ENCODE results near the gene LTBP3. TPM values are rescaled to one million over a fixed set of nuclear protein-coding genes. Genes with fewer than 3 reads are reported as not detected.

The LTBP3 gene
- polyA plus RNA-seq, 3 donors = 93.7 to 181 (median 145) TPM

GRCh38 chr11:65493367-65494176 lies 64.6 kb downstream of the LTBP3 start:
- DNase-seq (ENCODE audit: extremely low read depth in 1 of 11, low read depth in 9 of 11, low spot score in 4 of 11) = no peak

GRCh38 chr11:65492637-65493366 lies 65.4 kb downstream of the LTBP3 start:
- peak in 2 of 11 donors; percentile 37 to 57 for DNase-seq (ENCODE audit: extremely low read depth in 1 of 11, low read depth in 9 of 11, low spot score in 4 of 11)

- DNase-seq (ENCODE audit: extremely low read depth in 1 of 11, low read depth in 9 of 11, low spot score in 4 of 11) = no peak
Measured at GRCh38 chr11:65492387-65492636, 65.8 kb downstream of the LTBP3 start.

GRCh38 chr11:65491614-65492386 lies 66.4 kb downstream of the LTBP3 start:
- DNase-seq (ENCODE audit: extremely low read depth in 1 of 11, low read depth in 9 of 11, low spot score in 4 of 11) = no peak

- no peak for DNase-seq (ENCODE audit: extremely low read depth in 1 of 11, low read depth in 9 of 11, low spot score in 4 of 11)
Measured at GRCh38 chr11:65491163-65491465, 67.0 kb downstream of the LTBP3 start.

- DNase-seq (ENCODE audit: extremely low read depth in 1 of 11, low read depth in 9 of 11, low spot score in 4 of 11) = no peak
Measured at GRCh38 chr11:65489706-65490320, 68.3 kb downstream of the LTBP3 start.

- DNase-seq (ENCODE audit: extremely low read depth in 1 of 11, low read depth in 9 of 11, low spot score in 4 of 11) = peak in 2 of 11 donors; percentile 47 to 71
Measured at GRCh38 chr11:65489035-65489705, 69.0 kb downstream of the LTBP3 start.

Other genes starting within 250 kb of the LTBP3 start
- gene CDC42EP2, start 243.5 kb downstream of the LTBP3 start, polyA plus RNA-seq (ENCODE audit: insufficient read length in 3 of 3) = 10 to 100 TPM in 2 of 3 donors, 1 to 10 TPM in 1; 8.8 to 12.7 (median 11.3) TPM
- gene DPF2, start 224.5 kb downstream of the LTBP3 start, polyA plus RNA-seq (ENCODE audit: insufficient read length in 3 of 3) = 10 to 100 TPM; 87.8 to 95.3 (median 90.7) TPM
- gene TIGD3, start 203.6 kb downstream of the LTBP3 start, polyA plus RNA-seq (ENCODE audit: insufficient read length in 3 of 3) = under 1 TPM; 0.53 to 0.83 (median 0.56) TPM
- gene SLC25A45, start 175.7 kb downstream of the LTBP3 start, polyA plus RNA-seq (ENCODE audit: insufficient read length in 3 of 3) = 1 to 10 TPM; 5.5 to 9.2 (median 6.3) TPM
- 10 to 100 TPM; 15.7 to 22.2 (median 21.6) TPM for gene FRMD8, start 171.7 kb downstream of the LTBP3 start, polyA plus RNA-seq (ENCODE audit: insufficient read length in 3 of 3)
- 100 to 1,000 TPM; 117 to 471 (median 268) TPM for gene NEAT1, start 135.6 kb downstream of the LTBP3 start, polyA plus RNA-seq (ENCODE audit: insufficient read length in 3 of 3)
- gene MALAT1, start 59.3 kb downstream of the LTBP3 start, polyA plus RNA-seq (ENCODE audit: insufficient read length in 3 of 3) = 1,000 to 10,000 TPM in 1 of 3 donors, 100 to 1,000 TPM in 2; 717 to 1,341 (median 810) TPM
- 10 to 100 TPM; 58.0 to 77.5 (median 74.1) TPM for gene SCYL1, start 33.3 kb downstream of the LTBP3 start, polyA plus RNA-seq (ENCODE audit: insufficient read length in 3 of 3)
- 10 to 100 TPM; 35.0 to 59.2 (median 54.7) TPM for gene ZNRD2, start 12.1 kb upstream of the LTBP3 start, polyA plus RNA-seq (ENCODE audit: insufficient read length in 3 of 3)
- gene FAM89B, start 14.2 kb upstream of the LTBP3 start, polyA plus RNA-seq (ENCODE audit: insufficient read length in 3 of 3) = 10 to 100 TPM; 18.0 to 26.2 (median 22.8) TPM
- 10 to 100 TPM; 13.2 to 21.1 (median 13.4) TPM for gene EHBP1L1, start 17.7 kb upstream of the LTBP3 start, polyA plus RNA-seq (ENCODE audit: insufficient read length in 3 of 3)
- under 1 TPM; 0.30 to 0.39 (median 0.33) TPM for gene KCNK7, start 37.4 kb upstream of the LTBP3 start, polyA plus RNA-seq (ENCODE audit: insufficient read length in 3 of 3)
- 10 to 100 TPM; 34.8 to 44.2 (median 41.8) TPM for gene MAP3K11, start 55.9 kb upstream of the LTBP3 start, polyA plus RNA-seq (ENCODE audit: insufficient read length in 3 of 3)
- 10 to 100 TPM; 24.0 to 37.4 (median 33.3) TPM for gene PCNX3, start 57.4 kb upstream of the LTBP3 start, polyA plus RNA-seq (ENCODE audit: insufficient read length in 3 of 3)
- 10 to 100 TPM; 26.2 to 31.8 (median 27.1) TPM for gene SIPA1, start 79.7 kb upstream of the LTBP3 start, polyA plus RNA-seq (ENCODE audit: insufficient read length in 3 of 3)
- gene RELA, start 104.6 kb upstream of the LTBP3 start, polyA plus RNA-seq (ENCODE audit: insufficient read length in 3 of 3) = 10 to 100 TPM; 49.5 to 61.3 (median 55.8) TPM
- 10 to 100 TPM; 66.1 to 73.8 (median 72.0) TPM for gene KAT5, start 153.9 kb upstream of the LTBP3 start, polyA plus RNA-seq (ENCODE audit: insufficient read length in 3 of 3)
- 10 to 100 TPM; 36.1 to 53.4 (median 42.0) TPM for gene RNASEH2C, start 162.4 kb upstream of the LTBP3 start, polyA plus RNA-seq (ENCODE audit: insufficient read length in 3 of 3)
- 10 to 100 TPM in 1 of 3 donors, 1 to 10 TPM in 2; 5.7 to 10.3 (median 7.6) TPM for gene AP5B1, start 222.6 kb upstream of the LTBP3 start, polyA plus RNA-seq (ENCODE audit: insufficient read length in 3 of 3)
- gene OVOL1, start 228.7 kb upstream of the LTBP3 start, polyA plus RNA-seq (ENCODE audit: insufficient read length in 3 of 3) = 10 to 100 TPM in 2 of 3 donors, 1 to 10 TPM in 1; 9.6 to 15.0 (median 14.0) TPM

All from renal cortex interstitium (tissue), 11 donors.